Neuronal stem cell (in vitro differentiated cells): Measurements from ENCODE around the gene MAPKAPK3.
A peak's percentile ranks its signal among the peaks of the same experiment; 100 is the strongest.

Experiments
- DNase-seq: peaks from one replicate; pipeline ENCODE4 v3.0.0-alpha.2; 2013; ENCODE audit warnings: low spot score
- H2AFZ ChIP-seq: one replicate; pipeline ENCODE4 v1.6.1; 2013; ENCODE audit warnings: mild to moderate bottlenecking, low read length, inconsistent platforms
- H2AK5ac ChIP-seq: 2 replicates; pipeline ENCODE4 v1.6.1; 2013; ENCODE audit warnings: low read depth, mild to moderate bottlenecking, inconsistent platforms, low read length, moderate library complexity, mixed read lengths
- H2BK120ac ChIP-seq: 2 replicates; pipeline ENCODE4 v1.6.1; 2013; ENCODE audit warnings: low read depth, mild to moderate bottlenecking, inconsistent platforms, low read length, moderate library complexity, mixed read lengths
- H2BK12ac ChIP-seq: one replicate; pipeline ENCODE4 v1.6.1; 2013; ENCODE audit warnings: low read length, inconsistent platforms
- H2BK15ac ChIP-seq: 2 replicates; pipeline ENCODE4 v1.6.1; 2013; ENCODE audit warnings: mild to moderate bottlenecking, low read length, inconsistent platforms, mixed read lengths
- H2BK5ac ChIP-seq: one replicate; pipeline ENCODE4 v1.6.1; 2013; ENCODE audit warnings: inconsistent platforms, mild to moderate bottlenecking, low read length, moderate library complexity
- H3K14ac ChIP-seq: one replicate; pipeline ENCODE4 v1.6.1; 2013; ENCODE audit warnings: low read length, inconsistent platforms
- H3K18ac ChIP-seq: 2 replicates; pipeline ENCODE4 v1.6.1; 2013; ENCODE audit warnings: low read length, inconsistent platforms
- H3K23ac ChIP-seq: 2 replicates; pipeline ENCODE4 v1.6.1; 2013; ENCODE audit warnings: low read depth, mild to moderate bottlenecking, mixed read lengths, low read length, inconsistent platforms; ENCODE audit not compliant: poor library complexity
- H3K27ac ChIP-seq: replicated peaks from 3 replicates; pipeline ENCODE4 v1.5.1; 2013; ENCODE audit warnings: low read length, inconsistent platforms
- H3K27me3 ChIP-seq, 3 experiments: 2 replicates each; pipeline ENCODE4 v1.6.1; 2013; ENCODE audit warnings: low read length in 3 of 3, mild to moderate bottlenecking in 2 of 3, inconsistent platforms in 1 of 3, low read depth in 1 of 3, mixed read lengths in 1 of 3, moderate library complexity in 1 of 3; ENCODE audit not compliant: control insufficient read depth in 3 of 3, insufficient read depth in 3 of 3
- H3K36me3 ChIP-seq, 2 donors: replicated peaks in 1 of 2; 2 replicates each; pipeline ENCODE4 v1.6.1; 2013; ENCODE audit warnings: low read length in 2 of 2; ENCODE audit not compliant: control insufficient read depth in 2 of 2, insufficient read depth in 2 of 2
- H3K4ac ChIP-seq: 2 replicates; pipeline ENCODE4 v1.6.1; 2013; ENCODE audit warnings: inconsistent platforms, mild to moderate bottlenecking, low read length, moderate library complexity
- H3K4me1 ChIP-seq, 2 donors: 1 replicate in 1 of 2; 2 replicates in 1 of 2; pipeline ENCODE4 v1.6.1; 2013; ENCODE audit warnings: low read length in 2 of 2, low read depth in 1 of 2; ENCODE audit not compliant: control insufficient read depth in 2 of 2, insufficient read depth in 1 of 2
- H3K4me2 ChIP-seq: one replicate; pipeline ENCODE4 v1.6.1; 2013; ENCODE audit warnings: mild to moderate bottlenecking, low read length, inconsistent platforms; ENCODE audit not compliant: insufficient read depth, poor library complexity, severe bottlenecking
- H3K4me3 ChIP-seq, 2 donors: 2 replicates each; pipeline ENCODE4 v1.5.1; 2013; ENCODE audit warnings: low read length in 2 of 2, mild to moderate bottlenecking in 2 of 2, inconsistent platforms in 1 of 2, moderate library complexity in 1 of 2
- H3K79me1 ChIP-seq: one replicate; pipeline ENCODE4 v1.6.1; 2013; ENCODE audit warnings: low read depth, mild to moderate bottlenecking, inconsistent platforms, low read length, moderate library complexity
- H3K9ac ChIP-seq: one replicate; pipeline ENCODE4 v1.6.1; 2013; ENCODE audit warnings: mild to moderate bottlenecking, low read depth, low read length, inconsistent platforms; ENCODE audit not compliant: poor library complexity
- H3K9me3 ChIP-seq, 2 donors: replicated peaks in 1 of 2; 2 replicates each; pipeline versions ENCODE3 to v1.6.1; 2013; ENCODE audit warnings: low read length in 2 of 2, mild to moderate bottlenecking in 2 of 2, inconsistent platforms in 1 of 2, low read depth in 1 of 2, mixed read lengths in 1 of 2, moderate library complexity in 1 of 2; ENCODE audit not compliant: control insufficient read depth in 2 of 2, insufficient read depth in 1 of 2
- H4K8ac ChIP-seq: one replicate; pipeline ENCODE4 v1.6.1; 2013; ENCODE audit warnings: low read depth, mild to moderate bottlenecking, inconsistent platforms, low read length, moderate library complexity
- H4K91ac ChIP-seq: one replicate; pipeline ENCODE4 v1.6.1; 2013; ENCODE audit warnings: low read length, low read depth, mild to moderate bottlenecking, inconsistent platforms; ENCODE audit not compliant: poor library complexity
- WGBS, 2 donors: extraction: QIAGEN DNeasy Blood & Tissue Kit; methylation state at CpG; one replicate each; pipeline ENCODE4 v1.1.7; 2013; ENCODE audit warnings: missing lambda C conversion rate in 2 of 2, mixed read lengths in 1 of 2; ENCODE audit not compliant: insufficient read length in 2 of 2, insufficient replicate concordance in 1 of 2; ENCODE audit errors: extremely low coverage in 2 of 2; 5-methylcytosine and 5-hydroxymethylcytosine counted together

The MAPKAPK3 gene

DNA sequence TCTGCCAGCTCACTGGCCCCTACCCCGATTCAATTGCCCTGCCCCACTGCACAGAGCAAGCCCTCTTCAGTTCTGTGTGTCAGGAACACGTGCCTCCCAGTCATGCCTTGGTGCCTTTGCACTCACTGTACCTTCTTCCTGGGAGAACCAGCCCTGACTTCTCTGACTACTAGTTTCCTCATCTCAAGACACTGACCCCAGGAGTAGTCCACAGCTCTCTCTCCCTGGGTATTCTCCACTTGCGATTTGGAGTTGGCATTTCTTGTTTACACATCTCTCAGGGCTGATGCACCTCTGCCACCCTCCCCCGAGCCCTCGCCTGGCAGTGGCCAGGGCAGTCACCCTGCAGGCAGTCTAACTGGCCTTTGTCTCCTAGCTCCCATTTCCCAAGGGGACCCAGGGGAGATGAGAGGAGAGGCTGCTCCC, 11.0 kb upstream of the MAPKAPK3 start:
- Histone ChIP-seq H3K4me2 (no peak overlapping the region), H2AFZ (no peak overlapping the region), H3K4me3 (no peak overlapping the region), H2BK120ac (no peak overlapping the region), H3K79me1 (no peaks in the 10 kb centered on the region), H4K8ac (no peak overlapping the region), H3K4me1 (peaks cover 13 to 19% of the 10 kb centered on the region in 2 donors), H2AK5ac (no peak overlapping the region), H4K91ac (no peak overlapping the region), H2BK15ac (no peak overlapping the region), H2BK12ac (no peak overlapping the region), H3K9me3 (no peaks in the 10 kb centered on the region), H3K27me3 (peaks cover 0 to 6% (median 0%) of the 10 kb centered on the region in 3 experiments), H3K9ac (no peak overlapping the region), H3K14ac (no peak overlapping the region), H2BK5ac (no peak overlapping the region), H3K4ac (no peak overlapping the region), H3K23ac (no peak overlapping the region), H3K18ac (no peak overlapping the region), H3K36me3 (peaks cover 2 to 46% of the 10 kb centered on the region in 2 donors), H3K27ac (no peak overlapping the region)
- WGBS, 2 donors = no CpG with 5 or more reads among the region's 5 CpGs
- no peak for DNase-seq

DNA sequence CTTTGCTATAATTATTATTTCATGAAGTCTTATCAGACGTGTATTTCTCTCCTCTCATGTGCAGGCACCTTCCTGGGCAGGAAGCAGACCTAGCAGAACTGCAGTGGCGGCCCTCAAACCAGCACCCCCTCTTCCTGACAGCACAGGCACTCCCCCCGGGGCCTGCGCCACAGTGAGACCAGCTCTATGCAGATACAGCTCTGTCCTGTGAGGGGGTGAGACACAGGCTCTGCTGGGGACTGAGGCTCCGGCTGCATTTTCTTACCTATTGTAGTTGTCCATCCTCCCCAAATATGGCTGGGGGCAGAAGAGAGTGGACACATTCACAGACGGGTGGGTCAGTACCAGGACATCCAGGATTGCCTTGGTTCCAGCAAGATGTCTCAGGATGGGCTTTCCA, 10.4 kb upstream of the MAPKAPK3 start:
- Histone ChIP-seq H3K9ac (no peak overlapping the region), H3K79me1 (no peaks in the 10 kb centered on the region), H2AFZ (no peak overlapping the region), H2BK120ac (no peak overlapping the region), H3K4me2 (no peak overlapping the region), H3K9me3 (no peaks in the 10 kb centered on the region), H4K8ac (no peak overlapping the region), H3K4ac (no peak overlapping the region), H3K4me1 (peaks cover 13 to 14% of the 10 kb centered on the region in 2 donors), H2BK5ac (no peak overlapping the region), H2AK5ac (no peak overlapping the region), H2BK15ac (no peak overlapping the region), H3K4me3 (no peak overlapping the region), H2BK12ac (no peak overlapping the region), H3K23ac (no peak overlapping the region), H3K27ac (no peak overlapping the region), H3K27me3 (peaks cover 0 to 6% (median 0%) of the 10 kb centered on the region in 3 experiments), H3K14ac (no peak overlapping the region), H3K18ac (no peak overlapping the region), H4K91ac (no peak overlapping the region), H3K36me3 (peaks cover 2 to 46% of the 10 kb centered on the region in 2 donors)
- no peak for DNase-seq
- WGBS, 2 donors = no CpG with 5 or more reads among the region's 6 CpGs

DNA sequence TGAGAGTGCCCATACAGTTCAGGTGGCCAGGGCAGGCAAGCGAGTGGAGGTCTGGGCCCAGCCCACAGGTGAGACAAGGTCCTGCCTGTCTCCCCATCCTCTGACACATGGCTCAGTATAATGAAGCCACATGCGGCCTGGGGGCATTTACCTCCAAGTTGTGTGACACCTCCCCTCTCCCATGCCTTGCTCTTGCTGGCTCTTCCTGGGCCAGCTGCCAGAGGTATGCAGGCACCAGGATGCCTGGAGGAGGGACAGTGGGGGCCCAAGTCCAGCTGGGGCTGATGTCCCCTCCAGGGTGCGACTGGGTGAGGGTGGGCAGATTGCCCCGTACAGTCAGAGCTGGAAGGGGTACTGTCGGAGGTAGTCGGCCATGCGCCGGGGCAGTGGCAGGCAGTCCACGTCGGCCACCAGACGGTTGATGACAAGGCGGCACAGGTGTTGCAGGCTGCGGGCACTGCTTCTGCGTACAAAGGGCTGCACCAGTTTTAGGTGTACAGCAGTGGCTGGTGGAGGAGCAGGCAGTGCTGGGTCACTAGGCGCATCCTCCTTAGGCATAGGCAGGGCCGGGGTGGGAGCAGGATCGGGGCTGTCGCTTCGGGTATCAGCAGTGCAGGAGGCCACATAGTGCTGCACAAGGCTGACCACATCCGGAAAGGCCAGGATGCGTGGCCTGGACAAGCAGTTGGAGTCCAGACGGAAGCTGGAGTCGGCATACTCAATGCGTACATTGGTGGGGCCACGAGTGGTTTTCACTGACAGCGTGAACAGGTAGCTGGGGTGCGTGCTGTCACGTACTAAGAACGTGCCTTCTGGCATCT, 9.5 kb upstream of the MAPKAPK3 start:
- WGBS, 2 donors = no CpG with 5 or more reads among the region's 29 CpGs

DNA sequence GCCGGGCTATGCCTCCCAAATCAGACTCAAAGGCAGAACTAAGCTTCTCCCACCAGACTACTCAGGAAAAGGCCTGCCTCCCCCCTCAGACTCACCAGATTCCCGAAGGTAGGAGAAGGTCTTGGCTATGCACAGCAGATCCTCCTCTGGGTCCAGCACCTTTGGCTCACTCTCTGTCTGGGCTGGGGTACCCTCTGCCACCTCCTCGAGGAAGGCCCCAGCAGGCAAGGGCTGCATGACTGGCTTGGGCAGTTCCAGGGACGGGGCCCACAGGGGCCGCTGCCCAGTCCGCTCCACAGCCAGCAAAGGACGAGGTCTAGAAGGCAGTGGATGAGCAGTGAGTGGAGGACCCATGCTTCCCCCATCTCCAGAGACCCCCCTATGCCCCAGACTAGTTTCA, 8.7 kb upstream of the MAPKAPK3 start:
- peaks cover 0 to 18% (median 0%) of the 10 kb centered on the region in 3 experiments for H3K27me3 ChIP-seq

More for the DNA sequence above, 9.5 kb upstream of the MAPKAPK3 start:
- H2BK120ac ChIP-seq = peak overlapping the region; percentile 13
- H3K9ac ChIP-seq = peak overlapping the region; percentile 47
- no peak overlapping the region for H2BK5ac ChIP-seq
- H3K23ac ChIP-seq = peak overlapping the region; percentile 26
- no peaks in the 10 kb centered on the region for H3K79me1 ChIP-seq
- no peak overlapping the region for H3K4ac ChIP-seq
- H2AK5ac ChIP-seq = no peak overlapping the region
- no peak overlapping the region for H2BK15ac ChIP-seq
- H3K4me2 ChIP-seq = no peak overlapping the region
- H2BK12ac ChIP-seq = no peak overlapping the region
- no peak overlapping the region for H3K14ac ChIP-seq
- no peaks in the 10 kb centered on the region for H3K9me3 ChIP-seq
- no peak overlapping the region for H3K27ac ChIP-seq
- no peak overlapping the region for H2AFZ ChIP-seq
- no peak for DNase-seq
- peaks cover 0 to 10% (median 0%) of the 10 kb centered on the region in 3 experiments for H3K27me3 ChIP-seq
- no peak overlapping the region for H4K8ac ChIP-seq
- H3K4me3 ChIP-seq = no peak overlapping the region
- H3K4me1 ChIP-seq = peaks cover 8 to 10% of the 10 kb centered on the region in 2 donors
- H4K91ac ChIP-seq = no peak overlapping the region
- H3K18ac ChIP-seq = no peak overlapping the region
- H3K36me3 ChIP-seq = peaks cover 2 to 46% of the 10 kb centered on the region in 2 donors

More for the DNA sequence above, 8.7 kb upstream of the MAPKAPK3 start:
- Histone ChIP-seq H2BK120ac (no peak overlapping the region), H3K9ac (no peak overlapping the region), H2BK5ac (no peak overlapping the region), H3K36me3 (peaks cover 2 to 46% of the 10 kb centered on the region in 2 donors), H3K4me2 (no peak overlapping the region), H2BK15ac (no peak overlapping the region), H3K4ac (no peak overlapping the region), H3K18ac (no peak overlapping the region), H4K8ac (no peak overlapping the region), H3K4me1 (peaks cover 8 to 14% of the 10 kb centered on the region in 2 donors), H3K14ac (no peak overlapping the region), H3K4me3 (no peak overlapping the region), H2AK5ac (no peak overlapping the region), H3K9me3 (no peaks in the 10 kb centered on the region), H4K91ac (no peak overlapping the region), H2BK12ac (no peak overlapping the region), H3K23ac (no peak overlapping the region), H2AFZ (no peak overlapping the region), H3K27ac (no peak overlapping the region), H3K79me1 (no peaks in the 10 kb centered on the region)
- DNase-seq = no peak
- no CpG with 5 or more reads among the region's 7 CpGs for WGBS, 2 donors
